Retinal pigment epithelial cell (primary cell): ENCODE results near the gene GALNT2.
A peak's percentile ranks its signal among the peaks of the same experiment; 100 is the strongest.

Experiments
- DNase-seq: peaks from one replicate; pipeline ENCODE4 v3.0.0-alpha.2; 2010; ENCODE audit warnings: low read depth
- H3K4me3 ChIP-seq: 2 replicates; pipeline ENCODE4 v1.5.1; 2011; ENCODE audit warnings: mild to moderate bottlenecking, low read length, control low read depth, moderate library complexity
- CTCF ChIP-seq: conservative IDR thresholded peaks from 2 replicates; pipeline ENCODE4 v1.5.1; 2011; ENCODE audit warnings: low read depth, low read length, control low read depth, inconsistent platforms

GALNT2 gene

GRCh38 chr1:230104395-230105244 is 37.6 kb downstream of the GALNT2 start:
- peak; percentile 3 for TF ChIP-seq CTCF
- H3K4me3 ChIP-seq = peak overlapping the region; percentile 22
- DNase-seq = peak; percentile 99

GRCh38 chr1:230105245-230105753 is 38.3 kb downstream of the GALNT2 start:
- no peak for DNase-seq
- no peak for TF ChIP-seq CTCF
- peak overlapping the region; percentile 22 for H3K4me3 ChIP-seq

- no peak for TF ChIP-seq CTCF
- no peak overlapping the region for H3K4me3 ChIP-seq
- DNase-seq = no peak
These were observed 39.0 kb downstream of the GALNT2 start for GRCh38 chr1:230105754-230106625.

- no peak overlapping the region for H3K4me3 ChIP-seq
- DNase-seq = no peak
- no peak for TF ChIP-seq CTCF
These were observed 40.9 kb downstream of the GALNT2 start for GRCh38 chr1:230107941-230108340.

- DNase-seq = no peak
- H3K4me3 ChIP-seq = no peak overlapping the region
- TF ChIP-seq CTCF = no peak
These were observed 41.5 kb downstream of the GALNT2 start for GRCh38 chr1:230108580-230108979.

- no peak overlapping the region for H3K4me3 ChIP-seq
- no peak for TF ChIP-seq CTCF
- DNase-seq = no peak
These were observed 42.0 kb downstream of the GALNT2 start for GRCh38 chr1:230109066-230109465.
